ENCODE measurements around the gene TTLL10. TPM values are rescaled to one million over a fixed set of nuclear protein-coding genes. Genes with fewer than 3 reads are reported as not detected.

TTLL10 gene
- total RNA-seq, 1 donor from 2014 or later = not detected

DNA sequence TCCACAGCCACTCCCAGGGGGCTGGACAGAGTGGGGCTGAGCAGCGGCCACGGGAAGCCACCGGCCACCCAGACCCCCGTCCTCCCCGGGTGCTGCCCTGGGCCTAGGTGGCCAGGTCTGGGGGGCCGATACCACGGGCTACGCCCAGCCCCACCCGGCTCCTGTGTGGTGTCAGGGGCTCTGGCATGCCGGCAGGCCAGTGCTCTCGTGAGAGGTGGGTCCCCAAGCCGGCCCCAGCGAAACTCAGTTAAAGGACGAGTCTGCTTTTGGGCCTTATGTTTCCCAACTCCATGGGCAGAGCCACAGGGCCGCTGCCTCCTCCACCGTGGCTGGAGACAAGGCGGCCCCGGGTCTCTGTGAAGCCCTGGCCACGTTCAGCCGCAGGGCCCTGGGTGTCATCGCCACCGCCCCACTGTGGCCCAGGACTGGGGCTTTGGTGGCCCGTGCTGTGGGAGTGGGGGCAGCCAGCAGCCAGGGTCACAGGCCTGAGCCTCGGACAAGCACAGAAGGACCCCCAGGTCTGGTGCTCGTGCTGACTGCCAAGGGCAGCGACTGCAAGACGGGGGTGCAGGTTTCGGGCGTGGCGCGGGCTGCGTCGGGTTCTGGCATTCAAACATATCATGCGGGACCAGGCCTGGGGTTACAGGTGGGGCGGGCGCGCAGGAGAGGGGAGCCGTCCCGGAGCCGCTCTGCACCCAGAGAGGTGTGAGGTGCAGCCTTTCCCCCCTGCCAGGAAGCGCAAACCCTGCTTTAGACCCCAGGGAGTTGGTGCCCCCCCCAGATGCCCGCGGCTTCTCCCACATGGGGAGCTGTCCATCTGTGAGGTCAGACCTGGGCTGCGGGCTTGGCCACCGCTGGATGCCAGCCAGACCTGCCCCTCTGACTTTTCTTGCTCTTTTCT, 45.9 kb upstream of the TTLL10 start:
- Mint-ChIP-seq H3K36me3 (ENCODE audit: low read depth, unreplicated experiment) (no peaks in the 10 kb centered on the region), H3K4me3 (ENCODE audit: unreplicated experiment) (no peak overlapping the region), H3K4me1 (ENCODE audit: unreplicated experiment) (no peaks in the 10 kb centered on the region), H3K9me3 (ENCODE audit: unreplicated experiment) (no peaks in the 10 kb centered on the region), H3K27me3 (ENCODE audit: unreplicated experiment) (peaks cover 12% of the 10 kb centered on the region), H3K27ac (ENCODE audit: unreplicated experiment) (no peak overlapping the region)
- no peak for TF ChIP-seq CTCF (IDR thresholded peaks at IDR 0.05; ENCODE audit: unreplicated experiment)
- DNase-seq (ENCODE audit: low spot score) = no peak

DNA sequence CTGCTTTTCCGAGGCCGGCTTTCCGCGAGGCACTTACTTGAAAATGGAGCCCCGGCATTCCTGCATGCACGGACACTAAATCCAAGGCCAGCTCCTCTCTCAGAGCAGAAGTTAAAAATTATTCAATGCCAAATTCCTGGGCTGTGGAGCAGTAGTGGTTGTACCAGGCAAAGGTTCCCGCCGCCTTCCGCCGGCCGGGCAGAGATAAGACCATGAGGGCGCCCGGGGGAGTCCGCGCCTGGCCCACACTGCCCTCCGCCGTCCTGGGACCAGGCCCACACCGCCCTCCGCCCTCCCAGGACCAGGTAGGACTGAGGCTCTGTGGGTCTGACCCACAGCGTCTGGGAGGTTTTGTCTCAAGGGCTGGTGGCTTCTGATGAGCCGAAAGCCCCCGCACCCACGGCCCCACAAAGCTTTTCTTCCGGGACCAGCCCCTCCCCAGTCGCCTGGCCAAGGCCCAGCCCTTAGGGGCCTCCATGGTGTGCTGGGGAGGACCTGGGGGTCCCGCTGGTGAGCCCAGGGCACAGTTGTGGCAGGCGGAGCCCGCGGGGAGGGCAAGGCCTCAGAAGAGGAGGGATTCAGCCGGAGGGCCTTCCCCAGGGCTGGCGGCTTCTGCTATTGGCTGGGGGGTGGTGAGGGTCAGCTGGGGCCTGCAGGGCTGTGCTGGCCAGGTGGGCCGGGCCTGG, 45.1 kb upstream of the TTLL10 start:
- no peaks in the 10 kb centered on the region for H3K4me1 Mint-ChIP-seq (ENCODE audit: unreplicated experiment)
- TF ChIP-seq CTCF (IDR thresholded peaks at IDR 0.05; ENCODE audit: unreplicated experiment) = no peak
- no peak overlapping the region for H3K27ac Mint-ChIP-seq (ENCODE audit: unreplicated experiment)

DNA sequence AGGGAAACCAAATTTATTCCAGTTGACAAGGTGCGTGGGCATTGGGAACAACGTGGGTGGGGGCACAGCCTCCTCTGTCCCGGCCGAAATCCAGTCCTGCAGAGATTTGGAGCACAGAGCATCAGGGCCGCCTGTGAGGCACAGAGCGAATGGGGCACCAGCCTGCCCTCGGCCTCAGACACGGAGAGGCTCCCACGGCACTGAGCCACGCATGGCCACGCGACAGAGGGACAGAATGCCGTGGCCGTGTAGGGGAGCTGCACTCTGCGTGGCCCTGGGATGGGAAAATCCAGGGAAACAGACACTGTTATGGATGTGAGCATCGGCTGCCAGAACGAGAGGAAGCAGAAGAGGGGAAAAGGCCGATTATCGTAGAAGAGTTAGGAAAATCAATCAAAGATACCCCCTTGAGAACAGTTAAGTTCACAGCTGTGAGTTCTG, 44.3 kb upstream of the TTLL10 start:
- H3K27ac Mint-ChIP-seq (ENCODE audit: unreplicated experiment) = no peak overlapping the region
- H3K4me1 Mint-ChIP-seq (ENCODE audit: unreplicated experiment) = no peaks in the 10 kb centered on the region
- H3K36me3 Mint-ChIP-seq (ENCODE audit: low read depth, unreplicated experiment) = no peaks in the 10 kb centered on the region
- TF ChIP-seq CTCF (IDR thresholded peaks at IDR 0.05; ENCODE audit: unreplicated experiment) = no peak
- DNase-seq (ENCODE audit: low spot score) = no peak
- H3K4me3 Mint-ChIP-seq (ENCODE audit: unreplicated experiment) = no peak overlapping the region
- peaks cover 3% of the 10 kb centered on the region for H3K27me3 Mint-ChIP-seq (ENCODE audit: unreplicated experiment)
- H3K9me3 Mint-ChIP-seq (ENCODE audit: unreplicated experiment) = no peaks in the 10 kb centered on the region

More for the DNA sequence above, 45.1 kb upstream of the TTLL10 start:
- no peak for DNase-seq (ENCODE audit: low spot score)
- Mint-ChIP-seq H3K4me3 (ENCODE audit: unreplicated experiment) (no peak overlapping the region), H3K9me3 (ENCODE audit: unreplicated experiment) (no peaks in the 10 kb centered on the region), H3K27me3 (ENCODE audit: unreplicated experiment) (peaks cover 8% of the 10 kb centered on the region), H3K36me3 (ENCODE audit: low read depth, unreplicated experiment) (no peaks in the 10 kb centered on the region)

DNA sequence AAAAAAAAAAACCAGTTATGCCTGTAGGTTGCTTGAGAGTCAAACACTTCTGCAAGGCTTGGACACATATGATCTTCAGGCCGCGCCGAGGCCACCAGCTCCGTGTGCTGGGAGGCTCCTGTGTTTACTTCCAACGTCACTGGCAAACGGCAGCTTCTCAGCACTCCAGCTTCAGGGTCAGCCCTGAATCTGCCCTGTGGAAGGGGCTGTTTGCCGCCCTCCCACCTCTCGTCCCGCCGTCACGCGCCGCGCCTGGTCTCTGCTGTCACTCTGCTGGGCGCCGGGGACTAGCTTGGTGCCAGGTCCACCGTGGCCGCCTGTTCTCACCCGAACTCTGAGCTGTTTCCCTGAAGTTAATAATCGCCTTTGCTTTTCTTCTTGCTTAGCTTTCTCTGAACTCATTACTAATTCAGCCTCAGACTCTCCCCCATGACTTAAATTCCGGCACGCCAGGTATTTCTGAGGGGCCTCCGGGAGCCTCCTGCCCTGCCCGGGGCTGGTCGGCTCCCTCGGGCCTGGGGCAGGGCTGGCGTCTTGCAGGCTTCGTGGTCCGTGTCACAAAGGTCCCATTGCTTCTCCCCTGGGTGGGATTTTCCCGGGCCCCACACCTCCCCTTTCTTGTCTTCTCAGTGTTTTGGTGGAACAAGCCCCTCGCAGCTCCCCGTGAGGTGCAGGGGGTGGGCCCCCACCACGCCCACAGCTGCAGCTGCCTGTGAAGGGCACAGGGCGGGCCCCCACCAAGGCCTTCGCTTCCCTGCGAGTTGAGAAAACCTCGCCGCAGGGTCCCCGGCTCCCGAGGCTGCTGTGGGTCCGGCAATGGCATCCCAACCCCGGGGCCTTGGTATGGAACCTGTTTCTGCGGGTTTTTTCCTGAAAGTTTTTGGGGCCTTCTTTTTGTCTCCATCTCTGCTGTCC, 43.2 kb upstream of the TTLL10 start:
- H3K9me3 Mint-ChIP-seq (ENCODE audit: unreplicated experiment) = no peaks in the 10 kb centered on the region
- H3K27ac Mint-ChIP-seq (ENCODE audit: unreplicated experiment) = no peak overlapping the region
- no peak for DNase-seq (ENCODE audit: low spot score)
- H3K27me3 Mint-ChIP-seq (ENCODE audit: unreplicated experiment) = peaks cover 3% of the 10 kb centered on the region
- no peaks in the 10 kb centered on the region for H3K36me3 Mint-ChIP-seq (ENCODE audit: low read depth, unreplicated experiment)
- no peak overlapping the region for H3K4me3 Mint-ChIP-seq (ENCODE audit: unreplicated experiment)
- no peaks in the 10 kb centered on the region for H3K4me1 Mint-ChIP-seq (ENCODE audit: unreplicated experiment)
- TF ChIP-seq CTCF (IDR thresholded peaks at IDR 0.05; ENCODE audit: unreplicated experiment) = no peak

Measured in endothelial cell (in vitro differentiated cells).